ENCODE results near the gene ANKRD33B.

- TF ChIP-seq CTCF (IDR thresholded peaks at IDR 0.05) (no peak), POLR2AphosphoS5 (IDR thresholded peaks at IDR 0.05) (no peak)
These were observed 76.0 kb downstream of the ANKRD33B start for GRCh38 chr5:10639846-10640368.

All from upper lobe of left lung (tissue), 4 donors.